HG03378 (cell line): Measurements from ENCODE around the gene STMN1.

Experiments used
- ATAC-seq: cut with Tn5 transposase; IDR thresholded peaks from one replicate; pipeline ENCODE4 v1.9.1; 2021; ENCODE audit warnings: mild to moderate bottlenecking, moderate library complexity; ENCODE audit not compliant: unreplicated experiment

The STMN1 gene

GRCh38 chr1:25871704-25872494 lies 34.3 kb downstream of the STMN1 start:
- no peak for ATAC-seq

- no peak for ATAC-seq
Measured at GRCh38 chr1:25871086-25871703, 35.0 kb downstream of the STMN1 start.

GRCh38 chr1:25870614-25871013 lies 35.6 kb downstream of the STMN1 start:
- ATAC-seq = no peak

- no peak for ATAC-seq
Measured at GRCh38 chr1:25869909-25870606, 36.2 kb downstream of the STMN1 start.

GRCh38 chr1:25867210-25867991 lies 38.8 kb downstream of the STMN1 start:
- ATAC-seq = no peak

- no peak for ATAC-seq
Measured at GRCh38 chr1:25866288-25866687, 39.9 kb downstream of the STMN1 start.

- no peak for ATAC-seq
Measured at GRCh38 chr1:25864434-25864833, 41.8 kb downstream of the STMN1 start.

- ATAC-seq = no peak
Measured at GRCh38 chr1:25863486-25864262, 42.5 kb downstream of the STMN1 start.

- ATAC-seq = no peak
Measured at GRCh38 chr1:25862785-25863485, 43.3 kb downstream of the STMN1 start.

- no peak for ATAC-seq
Measured at GRCh38 chr1:25861316-25862286, 44.6 kb downstream of the STMN1 start.

- ATAC-seq = peak; percentile 53
Measured at GRCh38 chr1:25858906-25859789, 47.1 kb downstream of the STMN1 start, which contains the start of gene AUNIP. TSS of gene AUNIP (minus strand) at chr1:25859457. CDS start at chr1:25859357, 100 bp downstream.

- ATAC-seq = no peak
Measured at GRCh38 chr1:25858494-25858893, 47.7 kb downstream of the STMN1 start.

- ATAC-seq = no peak
Measured at GRCh38 chr1:25856856-25857255, 49.4 kb downstream of the STMN1 start.

GRCh38 chr1:25854554-25854953 lies 51.7 kb downstream of the STMN1 start:
- no peak for ATAC-seq
